Neural progenitor cell (in vitro differentiated cells): ENCODE results near the gene SPOCK3. TPM values are rescaled to one million over a fixed set of nuclear protein-coding genes. Genes with fewer than 3 reads are reported as not detected.

ENCODE experiments used
- DNase-seq: peaks from one replicate; pipeline ENCODE4 v3.0.0-alpha.2; 2016; ENCODE audit warnings: low spot score
- H2AFZ ChIP-seq: fragments of 200-600 bp; sonication (generic); replicated peaks from 2 replicates; pipeline ENCODE4 v1.6.1; 2016; ENCODE audit warnings: antibody characterized with exemption
- H3F3A ChIP-seq: fragments of 200-600 bp; sonication (generic); 2 replicates; pipeline ENCODE4 v1.6.1; 2016; ENCODE audit warnings: antibody characterized with exemption, low read depth
- H3K27ac ChIP-seq: fragments of 200-600 bp; sonication (generic); 2 replicates; pipeline ENCODE4 v1.5.1; 2016; ENCODE audit warnings: mild to moderate bottlenecking
- H3K27me3 ChIP-seq: fragments of 200-600 bp; sonication (generic); 2 replicates; pipeline ENCODE4 v1.6.1; 2016; ENCODE audit warnings: mild to moderate bottlenecking, moderate library complexity
- H3K36me3 ChIP-seq: fragments of 200-600 bp; sonication (generic); 2 replicates; pipeline ENCODE4 v1.5.1; 2016
- H3K4me1 ChIP-seq: fragments of 200-600 bp; sonication (generic); 2 replicates; pipeline ENCODE4 v1.6.1; 2016; ENCODE audit warnings: mixed run types
- H3K4me2 ChIP-seq: fragments of 200-600 bp; sonication (generic); 2 replicates; pipeline ENCODE4 v1.6.1; 2016
- H3K4me3 ChIP-seq: fragments of 200-600 bp; sonication (generic); 2 replicates; pipeline ENCODE4 v1.5.1; 2016
- H3K79me2 ChIP-seq: fragments of 200-600 bp; sonication (generic); 2 replicates; pipeline ENCODE4 v1.6.1; 2016; ENCODE audit warnings: low read depth
- H3K9ac ChIP-seq: fragments of 200-600 bp; sonication (generic); 2 replicates; pipeline ENCODE4 v1.6.1; 2016
- H3K9me3 ChIP-seq: fragments of 200-600 bp; sonication (generic); 2 replicates; pipeline ENCODE4 v1.5.1; 2016; ENCODE audit warnings: low read depth
- H4K20me1 ChIP-seq: fragments of 200-600 bp; sonication (generic); 2 replicates; pipeline ENCODE4 v1.6.1; 2016; ENCODE audit warnings: low read depth
- H3K27ac Mint-ChIP-seq: 3 replicates; pipeline ENCODE4 v1.8.0; 2021; ENCODE audit warnings: mixed read lengths
- H3K27me3 Mint-ChIP-seq: 2 replicates; pipeline ENCODE4 v1.8.0; 2022; ENCODE audit warnings: low read depth, mild to moderate bottlenecking, inconsistent platforms, moderate library complexity, mixed read lengths; ENCODE audit not compliant: insufficient read depth
- H3K36me3 Mint-ChIP-seq: 3 replicates; pipeline ENCODE4 v1.8.0; 2021; ENCODE audit warnings: mixed read lengths
- H3K4me1 Mint-ChIP-seq: 3 replicates; pipeline ENCODE4 v1.8.0; 2021; ENCODE audit warnings: mixed read lengths
- H3K4me3 Mint-ChIP-seq: 3 replicates; pipeline ENCODE4 v1.8.0; 2021; ENCODE audit warnings: mild to moderate bottlenecking, moderate library complexity, mixed read lengths
- H3K9me3 Mint-ChIP-seq: 3 replicates; pipeline ENCODE4 v1.8.0; 2020; ENCODE audit warnings: mixed read lengths
- CTCF ChIP-seq: fragments of 200-600 bp; sonication (generic); IDR thresholded peaks from 2 replicates; pipeline ENCODE4 v1.5.1; 2017; ENCODE audit warnings: antibody characterized with exemption, mild to moderate bottlenecking
- EZH2 ChIP-seq: fragments of 200-600 bp; sonication (generic); IDR thresholded peaks from 2 replicates; pipeline ENCODE4 v1.6.1; 2017; ENCODE audit warnings: antibody characterized with exemption, mild to moderate bottlenecking, moderate library complexity
- EZH2phosphoT487 ChIP-seq: fragments of 200-600 bp; sonication (generic); IDR thresholded peaks from 2 replicates; pipeline ENCODE4 v1.6.1; 2017; ENCODE audit warnings: antibody characterized with exemption
- total RNA-seq: library from RNA; depleted of rRNA; stranded (reverse); fragments of >200 nt; gene quantifications from 2 replicates; pipeline ENCODE4 v1.2.3, GENCODE V29; 2015; ENCODE audit warnings: low replicate concordance

SPOCK3 gene
- total RNA-seq, 1 donor from 2014 or later: 0.21 TPM

GRCh38 chr4:166839615-166840251, 394.6 kb downstream of the SPOCK3 start:
- Histone ChIP-seq H3K9ac (no peak overlapping the region), H2AFZ (no peak overlapping the region), H3K9me3 (no peaks in the 10 kb centered on the region), H3K4me3 (no peak overlapping the region), H3K27ac (no peak overlapping the region), H3K27me3 (no peaks in the 10 kb centered on the region), H3K36me3 (no peaks in the 10 kb centered on the region), H4K20me1 (no peaks in the 10 kb centered on the region), H3K4me2 (no peak overlapping the region), H3K79me2 (no peaks in the 10 kb centered on the region), H3F3A (no peaks in the 10 kb centered on the region), H3K4me1 (no peaks in the 10 kb centered on the region)
- Mint-ChIP-seq H3K4me3 (no peak overlapping the region), H3K36me3 (no peaks in the 10 kb centered on the region), H3K27ac (no peak overlapping the region), H3K27me3 (no peaks in the 10 kb centered on the region), H3K9me3 (no peaks in the 10 kb centered on the region), H3K4me1 (no peaks in the 10 kb centered on the region)
- DNase-seq: no peak
- TF ChIP-seq CTCF (no peak), EZH2phosphoT487 (no peak), EZH2 (no peak)

- no peaks in the 10 kb centered on the region for H3K79me2 ChIP-seq
- no peaks in the 10 kb centered on the region for H3K4me1 Mint-ChIP-seq
- TF ChIP-seq EZH2phosphoT487 (no peak), EZH2 (no peak), CTCF (no peak)
- H3K36me3 Mint-ChIP-seq: no peaks in the 10 kb centered on the region
- H3K27ac ChIP-seq: no peak overlapping the region
- H3K4me1 ChIP-seq: no peaks in the 10 kb centered on the region
- H3F3A ChIP-seq: no peaks in the 10 kb centered on the region
- H3K27me3 ChIP-seq: no peaks in the 10 kb centered on the region
- H3K4me2 ChIP-seq: no peak overlapping the region
- no peak overlapping the region for H3K4me3 Mint-ChIP-seq
- H3K36me3 ChIP-seq: no peaks in the 10 kb centered on the region
- no peaks in the 10 kb centered on the region for H4K20me1 ChIP-seq
- no peaks in the 10 kb centered on the region for H3K9me3 Mint-ChIP-seq
- H2AFZ ChIP-seq: no peak overlapping the region
- H3K27ac Mint-ChIP-seq: no peak overlapping the region
- no peaks in the 10 kb centered on the region for H3K27me3 Mint-ChIP-seq
- no peak for DNase-seq
- H3K4me3 ChIP-seq: no peak overlapping the region
- no peak overlapping the region for H3K9ac ChIP-seq
- no peaks in the 10 kb centered on the region for H3K9me3 ChIP-seq
Measured at GRCh38 chr4:166838975-166839614, 395.2 kb downstream of the SPOCK3 start.

GRCh38 chr4:166836865-166837264, 397.4 kb downstream of the SPOCK3 start:
- Histone ChIP-seq H3K9ac (no peak overlapping the region), H3K36me3 (no peaks in the 10 kb centered on the region), H3K4me1 (no peaks in the 10 kb centered on the region), H2AFZ (no peak overlapping the region), H3K79me2 (no peaks in the 10 kb centered on the region), H4K20me1 (no peaks in the 10 kb centered on the region), H3K27me3 (no peaks in the 10 kb centered on the region), H3K4me2 (no peak overlapping the region), H3K27ac (no peak overlapping the region), H3K9me3 (no peaks in the 10 kb centered on the region), H3K4me3 (no peak overlapping the region), H3F3A (no peaks in the 10 kb centered on the region)
- H3K4me1 Mint-ChIP-seq: no peaks in the 10 kb centered on the region
- TF ChIP-seq EZH2phosphoT487: no peak
- no peaks in the 10 kb centered on the region for H3K9me3 Mint-ChIP-seq
- no peak overlapping the region for H3K27ac Mint-ChIP-seq
- DNase-seq: no peak
- no peaks in the 10 kb centered on the region for H3K36me3 Mint-ChIP-seq
- no peak overlapping the region for H3K4me3 Mint-ChIP-seq
- no peaks in the 10 kb centered on the region for H3K27me3 Mint-ChIP-seq

- Histone ChIP-seq H3K4me3 (no peak overlapping the region), H4K20me1 (no peaks in the 10 kb centered on the region), H3K9me3 (no peaks in the 10 kb centered on the region), H3K36me3 (no peaks in the 10 kb centered on the region), H3K79me2 (no peaks in the 10 kb centered on the region), H3F3A (no peaks in the 10 kb centered on the region), H3K4me1 (no peaks in the 10 kb centered on the region), H3K27me3 (no peaks in the 10 kb centered on the region), H3K27ac (no peak overlapping the region), H3K9ac (no peak overlapping the region), H3K4me2 (no peak overlapping the region), H2AFZ (no peak overlapping the region)
- Mint-ChIP-seq H3K27ac (no peak overlapping the region), H3K27me3 (no peaks in the 10 kb centered on the region), H3K9me3 (no peaks in the 10 kb centered on the region), H3K4me1 (peaks cover under 1% of the 10 kb centered on the region), H3K36me3 (no peaks in the 10 kb centered on the region), H3K4me3 (no peak overlapping the region)
- DNase-seq: no peak
- no peak for TF ChIP-seq EZH2
- no peak for TF ChIP-seq EZH2phosphoT487
- no peak for TF ChIP-seq CTCF
Measured at GRCh38 chr4:166827629-166828028, 406.7 kb downstream of the SPOCK3 start.
